ENCODE data around the gene CINP.

- TF ChIP-seq ERF (CRISPR knock-in tag; IDR thresholded peaks at IDR 0.05) (no peak), CTCF (IDR thresholded peaks at IDR 0.05 in 2 of 3, conservative IDR thresholded peaks at IDR 0.05 in 1 of 3; ENCODE audit: insufficient read depth in 2 of 3, low read depth in 1 of 3, low read length in 3 of 3) (peak; percentile 18 to 64 (median 41); a peak in 4 of 6 replicates), HDAC1 (IDR thresholded peaks at IDR 0.05) (no peak), CEBPB (tag; IDR thresholded peaks at IDR 0.05) (no peak)
Measured at GRCh38 chr14:102323102-102323501, 39.6 kb downstream of the CINP start.
